Frontal cortex (tissue), 4 donors: Measurements from ENCODE around the gene HDAC7. TPM values are rescaled to one million over a fixed set of nuclear protein-coding genes. Genes with fewer than 3 reads are reported as not detected.
A peak's percentile ranks its signal among the peaks of the same experiment; 100 is the strongest.

Source experiments
- DNase-seq, 2 donors: peaks; one replicate each; pipeline ENCODE4 v3.0.0; 2012; ENCODE audit warnings: low spot score in 2 of 2
- FAIRE-seq: peaks from 2 replicates; lab custom pipeline; 2012; peaks lifted over from hg19 to GRCh38; lab: Jason Lieb, UNC
- total RNA-seq: library from RNA; depleted of rRNA; stranded (reverse); fragments of >200 nt; gene quantifications from one replicate; pipeline ENCODE4 v1.2.3, GENCODE V29; 2014
- donor health status: control.
- donor health status: control.
- donor health status: control.

Gene HDAC7
- total RNA-seq, 1 donor from 2014 or later: 4.9 TPM

DNA sequence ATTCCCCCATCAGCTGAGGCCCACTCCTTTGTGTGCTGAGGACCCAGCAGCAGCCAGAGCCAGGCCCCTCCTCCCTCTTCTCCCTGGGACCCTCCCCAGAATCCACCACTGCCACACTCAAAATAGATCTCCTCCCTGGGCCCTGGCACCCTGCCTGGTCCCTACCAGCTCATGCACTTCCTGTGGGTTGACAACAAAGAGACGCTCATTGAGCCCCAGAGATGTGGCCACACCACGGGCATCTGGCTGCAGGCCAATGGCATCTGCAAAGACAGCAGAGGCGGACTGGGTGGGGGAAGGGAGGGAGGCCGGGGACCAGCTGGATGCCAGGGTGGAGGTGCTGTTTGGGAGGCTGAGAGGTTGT lies 78.4 kb downstream of the HDAC7 start:
- peak; percentile 63 to 75 for DNase-seq
- FAIRE-seq: no peak

DNA sequence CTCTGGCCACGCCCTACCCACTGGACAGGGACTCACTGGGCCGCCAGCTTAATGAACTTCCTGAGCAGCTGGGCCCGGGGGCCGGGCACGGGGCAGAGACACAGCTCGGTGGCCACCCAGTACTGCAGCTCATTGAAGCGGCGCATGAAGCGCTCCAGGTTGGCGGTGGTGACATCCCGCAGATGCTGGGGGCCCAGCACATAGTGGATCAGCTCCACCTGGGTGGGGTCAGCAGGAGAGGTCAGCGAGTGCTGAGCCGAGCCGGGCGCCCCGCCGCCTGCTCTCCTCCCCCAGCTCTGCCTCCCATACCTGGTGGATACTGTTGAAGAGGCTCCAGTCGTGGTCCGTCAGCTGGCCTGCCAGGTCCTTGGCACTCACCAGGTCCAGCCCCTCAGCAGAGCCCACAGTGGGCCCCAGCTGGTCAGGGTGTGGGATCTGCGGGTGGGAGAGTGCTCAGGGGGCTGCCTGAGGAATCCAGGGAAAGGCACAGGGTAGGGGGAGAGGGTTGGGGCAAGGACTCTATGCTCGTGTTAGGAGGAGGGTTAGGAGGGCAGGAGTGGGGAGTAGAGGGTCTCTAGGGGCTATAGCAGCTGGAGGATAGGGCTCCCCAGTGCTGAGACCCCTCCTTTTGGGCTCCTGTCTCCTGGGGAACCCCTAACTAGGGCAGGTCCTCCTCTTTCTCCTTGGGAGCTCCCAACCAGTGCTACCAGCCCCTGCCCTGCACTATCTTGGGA lies 78.9 kb downstream of the HDAC7 start:
- FAIRE-seq: no peak

DNA sequence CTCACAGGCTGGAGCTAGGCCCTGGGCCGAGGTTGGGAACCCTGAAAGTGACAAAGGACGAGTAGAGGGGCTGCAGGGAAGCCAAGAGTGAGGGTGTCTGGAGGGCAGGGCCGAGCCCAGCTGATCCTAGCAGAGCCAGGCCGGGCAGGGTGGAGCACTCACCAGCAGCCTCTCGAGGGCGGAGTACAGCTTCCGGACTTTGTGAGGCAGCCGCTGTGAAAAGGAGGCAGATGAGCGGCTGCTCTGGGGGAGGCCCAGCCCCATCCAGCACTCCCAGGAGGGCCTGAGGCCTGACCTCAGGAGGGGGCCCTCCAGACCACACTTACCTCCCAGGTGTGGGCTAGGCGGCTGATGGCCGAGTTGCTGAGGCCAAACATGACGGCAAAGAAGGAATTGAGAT lies 79.7 kb downstream of the HDAC7 start:
- FAIRE-seq: no peak

More for the DNA sequence above, 78.9 kb downstream of the HDAC7 start:
- DNase-seq: no peak

GRCh38 chr12:47739297-47739696 lies 80.4 kb downstream of the HDAC7 start:
- DNase-seq: no peak
- FAIRE-seq: no peak

More for the DNA sequence above, 79.7 kb downstream of the HDAC7 start:
- DNase-seq: no peak

DNA sequence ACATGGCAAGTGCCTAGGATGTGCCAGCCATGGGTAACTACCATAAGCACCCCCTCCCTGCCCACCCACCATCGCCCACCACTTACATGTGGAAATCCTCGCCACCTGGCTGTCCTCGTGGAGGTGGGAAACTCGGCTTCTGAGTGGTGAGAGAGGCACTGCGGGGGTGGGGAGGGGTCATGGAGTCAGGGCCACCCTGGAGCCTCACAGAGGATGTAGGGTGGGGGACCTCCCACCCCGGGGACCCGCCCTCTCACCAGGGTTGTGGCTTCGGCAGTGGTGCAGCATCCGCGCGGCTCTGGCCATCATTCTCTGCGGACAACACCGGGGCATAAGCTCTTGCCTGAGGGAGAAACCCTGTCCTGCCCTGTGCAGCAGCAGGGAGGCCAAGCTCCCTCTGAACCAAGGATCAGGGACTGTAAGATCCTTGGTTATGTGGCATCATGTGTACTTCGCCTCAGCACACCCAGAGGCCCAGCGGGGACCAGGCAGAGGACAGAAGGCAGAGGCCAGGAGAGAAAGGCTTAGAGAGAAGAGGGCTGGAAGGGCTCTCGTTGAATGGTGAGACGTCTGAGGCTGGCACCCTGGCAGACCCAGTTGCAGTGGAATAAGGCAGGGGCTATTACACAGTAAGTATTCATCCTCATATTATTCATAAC lies 81.6 kb downstream of the HDAC7 start:
- DNase-seq (no peak), FAIRE-seq (no peak)

GRCh38 chr12:47736877-47737676 lies 82.6 kb downstream of the HDAC7 start:
- FAIRE-seq (no peak), DNase-seq (peak in 1 of 2 donors; percentile 81)

DNA sequence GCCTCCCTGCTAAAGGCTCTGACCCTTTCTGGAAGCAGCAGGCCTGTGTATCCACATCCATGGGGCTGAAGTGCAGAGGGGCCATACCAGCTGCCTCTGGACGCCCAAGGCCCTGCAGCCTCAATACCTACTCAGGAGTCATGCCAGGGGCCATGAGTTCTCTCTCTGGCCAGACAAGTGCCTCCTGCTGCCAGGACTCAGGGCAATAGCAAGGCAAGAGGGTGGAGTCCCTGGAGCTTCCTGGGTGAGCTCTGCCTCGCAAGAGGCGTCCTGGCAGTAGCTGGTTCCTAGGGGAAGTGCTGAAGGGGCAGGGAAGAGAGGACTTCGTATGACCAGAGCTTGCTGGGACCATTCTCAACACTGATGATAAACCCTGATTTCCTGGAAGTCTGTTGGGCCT lies 83.5 kb downstream of the HDAC7 start:
- DNase-seq (no peak), FAIRE-seq (no peak)

DNA sequence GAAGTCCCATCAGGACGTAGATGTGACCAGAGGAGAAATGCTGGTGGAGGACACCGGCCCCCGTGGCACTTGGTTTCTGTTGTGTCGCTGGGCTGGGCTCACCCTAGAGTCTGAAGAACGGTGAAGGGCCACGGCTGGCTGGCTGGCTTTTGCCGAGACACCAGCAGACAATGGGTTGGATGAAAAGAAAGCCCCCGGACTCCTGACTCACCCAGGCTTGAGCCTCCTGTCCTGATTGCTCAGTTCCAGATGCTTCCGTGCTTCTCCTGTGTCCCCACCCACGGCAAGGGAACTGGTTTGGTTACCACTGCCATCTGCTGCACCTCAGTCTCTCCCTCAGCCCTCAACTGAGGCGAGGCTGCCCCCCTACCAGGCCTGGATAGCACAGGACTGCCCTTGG lies 84.1 kb downstream of the HDAC7 start:
- DNase-seq (no peak), FAIRE-seq (no peak)

- DNase-seq (no peak), FAIRE-seq (no peak)
These were observed 84.8 kb downstream of the HDAC7 start for GRCh38 chr12:47734725-47735480.

GRCh38 chr12:47733142-47733541 lies 86.6 kb downstream of the HDAC7 start:
- DNase-seq (no peak), FAIRE-seq (no peak)

Other genes with a start within 250 kb of the HDAC7 start
- 23.6 TPM for gene RPAP3, start 113.9 kb downstream of the HDAC7 start, total RNA-seq
- not detected for gene ENDOU, start 94.4 kb downstream of the HDAC7 start, total RNA-seq
- 7.7 TPM for gene RAPGEF3, start 61.0 kb downstream of the HDAC7 start, total RNA-seq
- gene SLC48A1, start 46.7 kb downstream of the HDAC7 start, total RNA-seq: 8.6 TPM
- gene VDR, start 85.1 kb upstream of the HDAC7 start, total RNA-seq: not detected
- 59.1 TPM for gene TMEM106C, start 143.7 kb upstream of the HDAC7 start, total RNA-seq
- 0.82 TPM for gene COL2A1, start 184.6 kb upstream of the HDAC7 start, total RNA-seq